ENCODE measurements around the gene MBTPS1. TPM values are rescaled to one million over a fixed set of nuclear protein-coding genes. Genes with fewer than 3 reads are reported as not detected.

MBTPS1 gene
- total and polyA plus RNA-seq, 8 donors = 21.4 to 112 (median 56.1) TPM

DNA sequence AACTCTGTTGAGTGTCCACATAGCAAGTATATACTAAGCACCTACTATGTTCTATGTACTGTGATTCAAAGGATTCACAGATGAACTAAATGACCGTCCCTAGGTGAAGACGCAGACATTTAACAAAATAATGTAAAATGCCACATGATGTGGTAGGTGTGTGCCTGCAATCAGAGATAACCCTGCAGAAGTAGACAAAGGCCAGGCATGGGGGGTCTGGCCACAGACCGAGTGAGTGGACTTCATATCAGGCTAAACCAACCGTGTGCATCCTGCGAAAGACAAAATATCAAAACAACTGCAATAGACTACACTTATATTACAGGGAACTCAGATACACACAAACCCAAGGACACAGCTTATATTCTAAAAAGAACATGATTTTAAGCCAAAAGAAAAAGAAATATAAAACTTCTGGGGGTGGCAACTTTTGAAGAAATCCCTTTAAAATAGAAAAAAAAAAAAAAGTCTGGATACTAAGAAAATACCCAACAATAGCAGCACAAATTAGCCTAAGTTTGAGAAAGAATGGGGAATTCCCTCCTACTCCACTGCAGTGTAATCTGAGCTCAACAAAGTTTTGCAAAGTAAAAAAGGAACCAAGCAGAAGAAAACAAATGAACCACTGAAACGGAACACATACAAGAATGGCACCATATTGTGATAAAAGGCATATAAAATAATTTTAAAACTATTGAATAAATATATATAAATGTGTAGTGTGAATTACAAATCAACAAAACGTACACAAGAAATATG, 16.0 kb upstream of the MBTPS1 start:
- WGBS, 5 donors = 77 to 82% (median 81%) methylated on average over 7 of the region's 7 CpGs
- Histone ChIP-seq H3K4me3 (no peak overlapping the region), H3K27me3 (no peaks in the 10 kb centered on the region), H3K36me3 (peaks cover 10 to 35% (median 30%) of the 10 kb centered on the region in 4 donors), H3K9me3 (no peaks in the 10 kb centered on the region), H3K27ac (no peak overlapping the region), H3K4me1 (no peaks in the 10 kb centered on the region)
- TF ChIP-seq, protein P1, sequence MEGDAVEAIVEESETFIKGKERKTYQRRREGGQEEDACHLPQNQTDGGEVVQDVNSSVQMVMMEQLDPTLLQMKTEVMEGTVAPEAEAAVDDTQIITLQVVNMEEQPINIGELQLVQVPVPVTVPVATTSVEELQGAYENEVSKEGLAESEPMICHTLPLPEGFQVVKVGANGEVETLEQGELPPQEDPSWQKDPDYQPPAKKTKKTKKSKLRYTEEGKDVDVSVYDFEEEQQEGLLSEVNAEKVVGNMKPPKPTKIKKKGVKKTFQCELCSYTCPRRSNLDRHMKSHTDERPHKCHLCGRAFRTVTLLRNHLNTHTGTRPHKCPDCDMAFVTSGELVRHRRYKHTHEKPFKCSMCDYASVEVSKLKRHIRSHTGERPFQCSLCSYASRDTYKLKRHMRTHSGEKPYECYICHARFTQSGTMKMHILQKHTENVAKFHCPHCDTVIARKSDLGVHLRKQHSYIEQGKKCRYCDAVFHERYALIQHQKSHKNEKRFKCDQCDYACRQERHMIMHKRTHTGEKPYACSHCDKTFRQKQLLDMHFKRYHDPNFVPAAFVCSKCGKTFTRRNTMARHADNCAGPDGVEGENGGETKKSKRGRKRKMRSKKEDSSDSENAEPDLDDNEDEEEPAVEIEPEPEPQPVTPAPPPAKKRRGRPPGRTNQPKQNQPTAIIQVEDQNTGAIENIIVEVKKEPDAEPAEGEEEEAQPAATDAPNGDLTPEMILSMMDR (IDR thresholded peaks at IDR 0.05) = no peak
- TF ChIP-seq EP300 (IDR thresholded peaks at IDR 0.05) = no peak
- TF ChIP-seq POLR2AphosphoS5 (IDR thresholded peaks at IDR 0.05) = no peak
- no peak for TF ChIP-seq POLR2A (IDR thresholded peaks at IDR 0.05)
- DNase-seq = no peak
- intact Hi-C loops (cut with DNase I; ENCODE audit: low total_unique reads) = no loop called here

DNA sequence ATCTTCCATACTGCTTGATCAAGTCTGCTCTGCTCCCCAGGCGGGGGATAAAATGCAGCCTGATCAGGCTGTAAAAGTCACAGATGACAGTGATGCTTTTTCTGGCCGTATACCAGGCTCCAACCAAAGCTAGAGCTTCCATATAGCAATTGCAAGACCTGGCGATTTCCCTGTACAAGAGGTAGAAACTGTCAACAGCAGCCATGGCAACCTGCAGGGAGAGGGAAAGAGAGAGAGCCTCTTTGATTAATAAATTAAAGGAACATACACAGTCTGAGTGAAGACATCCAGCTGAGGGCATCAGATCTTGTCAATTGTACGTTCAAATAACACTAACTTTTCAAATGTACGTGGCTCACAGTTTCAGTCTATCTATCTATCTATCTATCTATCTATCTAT, 14.4 kb upstream of the MBTPS1 start:
- Histone ChIP-seq H3K4me1 (no peaks in the 10 kb centered on the region), H3K4me3 (no peak overlapping the region), H3K27ac (no peak overlapping the region), H3K27me3 (no peaks in the 10 kb centered on the region), H3K9me3 (no peaks in the 10 kb centered on the region), H3K36me3 (peaks cover 10 to 43% (median 37%) of the 10 kb centered on the region in 4 donors)
- DNase-seq = no peak
- intact Hi-C loops (cut with DNase I; ENCODE audit: low total_unique reads) = no loop called here
- WGBS, 5 donors = 74 to 85% (median 78%) methylated on average over 5 of the region's 5 CpGs
- TF ChIP-seq POLR2AphosphoS5 (IDR thresholded peaks at IDR 0.05) (no peak), EP300 (IDR thresholded peaks at IDR 0.05) (no peak), POLR2A (IDR thresholded peaks at IDR 0.05) (no peak)
- TF ChIP-seq, protein P1 (IDR thresholded peaks at IDR 0.05) = no peak

DNA sequence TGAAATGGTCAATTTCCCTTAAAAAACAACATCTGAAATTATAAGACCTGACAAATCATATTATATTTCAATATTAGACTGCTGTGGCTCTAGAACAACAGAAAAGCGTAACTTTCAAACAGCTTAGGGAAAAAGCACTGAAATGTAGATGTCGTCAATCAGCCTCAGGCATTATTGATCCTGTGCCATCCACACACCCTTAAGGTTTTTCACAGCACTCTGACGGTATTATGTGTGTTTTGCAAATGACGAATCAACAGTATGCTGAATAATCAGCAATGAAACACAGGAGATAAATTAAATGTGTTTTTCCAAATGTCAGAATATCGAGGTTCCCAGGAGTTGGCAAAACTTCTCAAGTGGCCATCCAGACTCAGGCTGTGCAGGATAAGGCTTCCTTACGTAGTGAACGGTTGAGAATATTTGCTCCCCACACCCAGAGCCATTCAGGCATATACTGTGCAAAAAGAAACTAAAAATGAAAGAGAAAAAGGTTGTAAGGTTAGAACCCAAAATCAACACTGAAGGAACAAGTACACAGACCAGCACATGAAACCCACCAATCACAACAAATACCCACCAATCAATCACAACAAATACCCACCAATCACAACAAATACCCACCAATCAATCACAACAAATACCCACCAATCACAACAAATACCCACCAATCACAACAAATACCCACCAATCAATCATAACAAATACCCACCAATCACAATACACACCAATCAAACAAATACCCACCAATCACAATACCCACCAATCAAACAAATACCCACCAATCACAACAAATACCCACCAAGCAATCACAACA, 7.7 kb upstream of the MBTPS1 start:
- no peak for DNase-seq
- Histone ChIP-seq H3K36me3 (peaks cover 4 to 58% (median 45%) of the 10 kb centered on the region in 4 donors), H3K27me3 (no peaks in the 10 kb centered on the region), H3K27ac (no peak overlapping the region), H3K4me3 (no peak overlapping the region), H3K9me3 (no peaks in the 10 kb centered on the region), H3K4me1 (no peaks in the 10 kb centered on the region)
- WGBS, 5 donors = 68 to 81% (median 78%) methylated on average over 7 of the region's 7 CpGs
- intact Hi-C loops (cut with DNase I; ENCODE audit: low total_unique reads) = no loop called here
- TF ChIP-seq POLR2A (IDR thresholded peaks at IDR 0.05) = no peak
- TF ChIP-seq POLR2AphosphoS5 (IDR thresholded peaks at IDR 0.05) = no peak
- TF ChIP-seq, protein P1 (IDR thresholded peaks at IDR 0.05) = no peak
- TF ChIP-seq EP300 (IDR thresholded peaks at IDR 0.05) = no peak

DNA sequence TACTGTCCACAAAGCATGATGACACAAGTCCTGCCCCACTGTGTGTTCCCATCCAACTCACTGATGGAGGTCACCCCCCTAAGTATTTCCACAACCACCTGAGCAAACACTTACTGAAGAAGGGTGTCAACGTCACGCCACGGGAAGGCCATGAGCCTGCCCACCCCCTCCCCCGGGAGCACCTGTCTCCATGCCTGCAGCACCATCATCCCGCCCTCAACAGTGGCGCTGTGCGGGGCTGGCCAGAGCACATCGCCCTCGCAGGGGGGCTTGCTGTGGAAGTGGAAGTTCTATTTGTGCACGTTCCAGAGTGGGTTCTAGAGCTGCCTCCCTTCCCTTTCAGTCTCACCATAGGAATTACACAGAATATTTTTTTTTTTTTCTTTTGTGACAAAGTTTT, 4.3 kb upstream of the MBTPS1 start:
- 84 to 86% (median 85%) methylated on average over 10 of the region's 10 CpGs for WGBS, 5 donors

More for the DNA sequence above, 4.3 kb upstream of the MBTPS1 start:
- TF ChIP-seq POLR2A (IDR thresholded peaks at IDR 0.05) = no peak
- no peak for TF ChIP-seq EP300 (IDR thresholded peaks at IDR 0.05)
- TF ChIP-seq, protein P1 (IDR thresholded peaks at IDR 0.05) = no peak
- no peak for TF ChIP-seq POLR2AphosphoS5 (IDR thresholded peaks at IDR 0.05)
- Histone ChIP-seq H3K4me1 (peaks cover 4 to 11% (median 10%) of the 10 kb centered on the region in 4 donors), H3K36me3 (peaks cover 0 to 27% (median 24%) of the 10 kb centered on the region in 4 donors), H3K9me3 (no peaks in the 10 kb centered on the region), H3K4me3 (no peak overlapping the region), H3K27ac (no peak overlapping the region), H3K27me3 (no peaks in the 10 kb centered on the region)
- DNase-seq = no peak
- intact Hi-C loops (cut with DNase I; ENCODE audit: low total_unique reads) = no loop called here

All from stomach (tissue), 9 donors.